WI38 (cell line): ENCODE data around the gene CLCN6.

ENCODE experiments used
- H3K4me3 ChIP-seq: 2 replicates; pipeline ENCODE4 v1.5.1; 2011; ENCODE audit warnings: low read depth, mild to moderate bottlenecking, control low read depth, low read length
- CTCF ChIP-seq: IDR thresholded peaks from 2 replicates; pipeline ENCODE4 v1.5.1; 2012; ENCODE audit warnings: low read depth, mild to moderate bottlenecking, control low read depth, low read length

CLCN6 gene

GRCh38 chr1:11771481-11772043 lies 34.4 kb upstream of the CLCN6 start:
- no peak overlapping the region for H3K4me3 ChIP-seq
- TF ChIP-seq CTCF, result no peak

GRCh38 chr1:11772458-11772857 lies 33.5 kb upstream of the CLCN6 start:
- H3K4me3 ChIP-seq, result no peak overlapping the region
- TF ChIP-seq CTCF, result no peak

- no peak overlapping the region for H3K4me3 ChIP-seq
- no peak for TF ChIP-seq CTCF
These were observed 31.2 kb upstream of the CLCN6 start for GRCh38 chr1:11774753-11775152.

GRCh38 chr1:11777658-11778322 lies 28.2 kb upstream of the CLCN6 start:
- TF ChIP-seq CTCF, result no peak
- no peak overlapping the region for H3K4me3 ChIP-seq

- no peak for TF ChIP-seq CTCF
- no peak overlapping the region for H3K4me3 ChIP-seq
These were observed 27.7 kb upstream of the CLCN6 start for GRCh38 chr1:11778336-11778735.

GRCh38 chr1:11778844-11779623 lies 27.0 kb upstream of the CLCN6 start:
- TF ChIP-seq CTCF, result no peak
- H3K4me3 ChIP-seq, result no peak overlapping the region
